Activated naive CD8-positive, alpha-beta T cell treated with anti-CD3 and anti-CD28 coated beads, Interleukin-2, amount 50 U/mL, for 24 hours (primary cell): Measurements from ENCODE around the gene MATN1.
A peak's percentile ranks its signal among the peaks of the same experiment; 100 is the strongest.

Experiments used
- ATAC-seq: fragments of 150-1000 bp; cut with Tn5 transposase; one replicate; pipeline ENCODE4 v1.10.0; 2021
- DNase-seq: peaks from one replicate; pipeline ENCODE4 v3.0.0; 2021
- H3K27ac Mint-ChIP-seq: one replicate; pipeline ENCODE4 v1.8.0; 2021; ENCODE audit warnings: mild to moderate bottlenecking, mixed read lengths
- H3K27me3 Mint-ChIP-seq: one replicate; pipeline ENCODE4 v1.8.0; 2021; ENCODE audit warnings: mixed read lengths
- H3K36me3 Mint-ChIP-seq: one replicate; pipeline ENCODE4 v1.8.0; 2021; ENCODE audit warnings: low read depth, mixed read lengths
- H3K4me1 Mint-ChIP-seq: one replicate; pipeline ENCODE4 v1.8.0; 2021; ENCODE audit warnings: mixed read lengths
- H3K4me3 Mint-ChIP-seq: one replicate; pipeline ENCODE4 v1.8.0; 2021; ENCODE audit warnings: mild to moderate bottlenecking, moderate library complexity, mixed read lengths
- H3K9me3 Mint-ChIP-seq: one replicate; pipeline ENCODE4 v1.8.0; 2021; ENCODE audit warnings: mixed read lengths

MATN1 gene

DNA sequence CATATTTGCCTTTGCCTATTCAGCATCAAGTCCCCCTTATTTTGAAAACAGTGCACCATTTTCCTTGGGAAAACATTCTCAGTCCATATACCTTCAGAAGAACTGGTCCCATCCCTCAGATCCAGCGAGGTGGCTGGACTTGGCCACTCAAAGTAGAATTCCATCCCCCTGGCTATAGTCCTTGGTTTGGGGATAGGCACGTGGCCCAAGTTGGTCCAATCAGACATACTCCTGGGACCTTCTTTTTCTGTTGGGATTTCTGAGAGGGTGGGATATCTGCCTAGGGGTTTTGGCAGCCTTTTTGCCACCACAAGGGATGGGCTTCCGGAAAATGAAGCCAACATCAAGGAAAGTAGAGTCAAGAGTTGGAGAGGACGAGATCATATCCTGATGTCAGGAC lies 10.7 kb upstream of the MATN1 start:
- Mint-ChIP-seq H3K4me3 (no peak overlapping the region), H3K36me3 (peaks cover 58% of the 10 kb centered on the region), H3K27ac (no peak overlapping the region), H3K4me1 (peaks cover 52% of the 10 kb centered on the region), H3K9me3 (no peaks in the 10 kb centered on the region), H3K27me3 (no peaks in the 10 kb centered on the region)
- no peak for DNase-seq
- ATAC-seq = no peak

DNA sequence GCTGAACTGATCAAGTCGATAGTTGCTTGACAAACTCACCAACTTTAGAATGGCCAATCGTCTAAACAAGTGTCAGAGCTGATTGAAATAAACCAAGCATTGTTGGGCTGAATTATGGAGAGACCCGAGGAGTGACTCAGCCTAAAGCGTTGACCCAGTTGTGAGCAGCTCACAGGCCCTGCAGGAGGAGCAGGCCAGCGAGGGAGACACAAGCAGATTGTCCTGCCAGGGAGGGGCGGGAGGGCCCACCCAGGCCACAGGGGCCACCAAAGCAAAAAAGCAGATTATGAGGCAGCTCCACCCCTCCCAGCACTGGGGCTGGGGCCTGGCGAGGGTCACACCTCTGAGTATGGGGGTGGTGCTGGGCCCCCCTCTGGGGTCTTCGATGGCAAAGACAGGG lies 10.1 kb upstream of the MATN1 start:
- Mint-ChIP-seq H3K9me3 (no peaks in the 10 kb centered on the region), H3K27me3 (no peaks in the 10 kb centered on the region), H3K4me1 (peaks cover 47% of the 10 kb centered on the region), H3K27ac (no peak overlapping the region), H3K4me3 (no peak overlapping the region), H3K36me3 (peaks cover 52% of the 10 kb centered on the region)
- no peak for DNase-seq
- ATAC-seq = no peak

DNA sequence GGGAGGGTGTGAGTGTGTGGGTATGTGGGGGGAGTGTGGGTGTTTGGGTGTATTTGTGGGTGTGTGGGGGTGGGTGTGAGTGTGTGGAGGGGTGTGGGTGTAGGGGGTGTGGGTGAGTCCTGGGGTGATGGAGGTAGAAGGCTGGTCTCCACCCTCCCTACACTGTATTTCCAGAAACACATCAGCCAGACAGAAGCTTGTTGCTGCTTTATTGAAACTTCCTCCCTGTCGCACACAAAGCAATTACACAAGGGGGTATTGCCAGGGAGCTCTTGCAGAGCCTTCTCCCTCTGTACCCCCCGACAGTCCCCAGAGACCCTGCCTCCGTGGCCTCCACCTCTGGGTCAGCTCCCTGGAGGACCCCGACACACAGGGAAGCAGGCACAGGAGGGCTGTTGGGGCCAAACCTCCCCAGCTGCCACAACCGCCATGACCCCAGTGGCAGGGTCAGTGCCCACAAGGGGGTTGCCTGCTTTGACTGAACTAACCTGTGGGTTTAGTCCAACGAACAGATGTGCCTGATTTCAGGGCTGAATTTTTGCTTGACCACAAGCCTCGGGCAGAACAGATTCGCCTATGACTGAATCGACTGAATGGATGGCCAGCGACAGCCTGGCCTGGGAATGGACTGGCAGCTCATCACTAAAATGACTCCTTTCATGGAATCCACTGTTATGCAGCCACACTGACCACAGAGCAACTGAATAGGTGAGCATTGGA lies 9.1 kb upstream of the MATN1 start:
- no peaks in the 10 kb centered on the region for H3K27me3 Mint-ChIP-seq
- H3K4me1 Mint-ChIP-seq = peaks cover 47% of the 10 kb centered on the region
- DNase-seq (no peak), ATAC-seq (peak; percentile 29)
- no peak overlapping the region for H3K4me3 Mint-ChIP-seq
- H3K27ac Mint-ChIP-seq = peak overlapping the region; percentile 80
- no peaks in the 10 kb centered on the region for H3K9me3 Mint-ChIP-seq
- peaks cover 41% of the 10 kb centered on the region for H3K36me3 Mint-ChIP-seq

DNA sequence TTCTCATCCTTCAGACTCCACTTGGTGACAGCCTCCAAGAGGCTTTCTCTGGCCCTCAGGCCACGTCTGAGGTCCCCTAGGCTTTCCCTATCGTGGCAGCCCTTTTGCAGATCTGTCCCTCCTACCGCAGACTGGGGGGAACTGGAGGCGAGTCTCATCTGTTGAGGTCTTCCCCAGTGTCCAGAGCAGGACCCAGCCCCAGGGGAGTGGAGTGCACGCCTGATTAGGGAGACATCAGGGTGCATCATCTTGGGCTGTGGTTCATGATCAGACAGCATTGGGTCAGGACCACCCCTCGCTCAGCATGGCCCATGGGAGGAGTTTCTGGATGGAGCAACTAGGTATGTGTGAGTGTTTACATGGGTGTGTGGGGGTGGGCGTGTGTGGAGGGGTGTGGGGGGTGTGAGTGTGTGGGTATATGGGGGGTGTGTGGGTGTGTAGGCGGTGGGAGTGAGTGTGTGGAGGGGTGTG lies 8.5 kb upstream of the MATN1 start:
- DNase-seq = no peak

DNA sequence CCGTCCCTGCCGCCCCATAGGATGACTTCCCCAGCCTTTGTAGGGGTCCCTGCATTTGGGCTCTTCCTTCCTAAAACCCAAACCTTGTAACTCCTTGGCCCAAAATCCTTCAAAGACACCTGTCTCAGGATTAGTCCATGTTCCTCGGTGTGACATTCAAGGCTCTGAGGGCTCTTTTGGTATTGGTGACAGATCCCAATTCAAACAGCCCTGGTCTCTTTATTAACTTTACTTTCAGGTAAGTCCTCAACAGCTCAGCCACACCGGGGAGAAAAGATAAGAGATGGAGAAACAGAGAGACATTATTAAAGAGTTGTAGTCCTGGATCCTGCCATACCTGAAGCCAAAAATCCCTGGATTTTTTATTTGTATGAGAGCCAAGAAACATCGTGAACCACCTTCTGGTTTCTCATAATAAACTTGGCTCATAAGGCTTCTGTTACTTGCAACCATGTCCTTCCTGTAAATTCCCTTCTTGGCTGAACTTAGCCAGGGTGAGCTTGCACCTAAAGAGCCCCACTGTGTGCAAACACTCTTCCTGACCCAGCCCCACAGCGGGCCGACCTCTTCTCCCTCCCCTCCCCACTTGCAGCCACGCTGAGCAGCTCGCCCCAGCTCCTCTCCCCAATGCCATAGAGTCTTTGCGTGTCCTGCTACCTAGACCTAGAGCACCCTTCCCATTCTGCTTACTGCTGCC lies 7.9 kb upstream of the MATN1 start:
- no peaks in the 10 kb centered on the region for H3K9me3 Mint-ChIP-seq
- ATAC-seq = no peak
- H3K4me1 Mint-ChIP-seq = peaks cover 38% of the 10 kb centered on the region
- H3K36me3 Mint-ChIP-seq = peaks cover 32% of the 10 kb centered on the region
- H3K4me3 Mint-ChIP-seq = no peak overlapping the region
- DNase-seq = no peak
- H3K27ac Mint-ChIP-seq = peak overlapping the region; percentile 80
- H3K27me3 Mint-ChIP-seq = no peaks in the 10 kb centered on the region

More for the DNA sequence above, 8.5 kb upstream of the MATN1 start:
- Mint-ChIP-seq H3K36me3 (peaks cover 36% of the 10 kb centered on the region), H3K27me3 (no peaks in the 10 kb centered on the region), H3K4me3 (peak overlapping the region; percentile 4), H3K27ac (peak overlapping the region; percentile 80), H3K9me3 (no peaks in the 10 kb centered on the region), H3K4me1 (peaks cover 41% of the 10 kb centered on the region)
- ATAC-seq = peak; percentile 72

DNA sequence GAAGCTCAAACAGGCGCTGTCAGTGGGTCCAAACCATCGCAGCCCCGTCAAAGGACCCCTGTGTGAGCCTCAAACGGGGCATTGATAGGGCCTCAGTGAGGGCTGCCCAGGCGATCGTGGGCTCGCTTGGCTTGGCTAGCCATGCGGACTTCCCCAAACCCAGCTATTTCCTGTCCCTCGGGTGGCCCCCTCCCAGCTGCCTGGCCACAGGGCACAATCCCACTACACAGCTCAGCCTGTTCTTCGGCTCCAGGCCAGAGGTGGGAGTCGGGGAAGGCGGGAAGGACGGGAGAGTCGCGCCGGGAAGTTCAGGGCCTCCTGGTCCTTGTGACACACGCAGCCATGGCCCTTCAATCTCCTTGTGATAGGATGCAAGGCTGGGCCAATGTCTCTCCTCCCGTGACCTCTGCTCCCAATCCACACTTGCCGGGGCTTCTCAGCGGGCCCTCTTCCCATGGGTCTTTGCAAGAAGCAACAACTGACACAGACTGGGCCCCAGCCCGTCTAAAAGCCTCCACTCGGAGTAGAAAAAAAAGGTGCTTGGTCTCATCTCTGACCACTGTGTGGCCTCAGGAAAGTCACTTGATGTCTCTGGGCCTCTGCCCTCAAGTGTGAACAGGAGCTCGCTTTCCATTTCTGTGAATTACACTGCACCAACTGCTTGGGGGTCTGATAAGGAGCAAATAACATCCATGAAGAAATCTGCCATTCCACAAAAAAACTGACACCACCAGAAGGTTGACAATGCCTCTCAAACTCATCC lies 7.1 kb upstream of the MATN1 start:
- H3K27ac Mint-ChIP-seq = peak overlapping the region; percentile 34
- H3K4me1 Mint-ChIP-seq = peaks cover 36% of the 10 kb centered on the region
- peaks cover 26% of the 10 kb centered on the region for H3K36me3 Mint-ChIP-seq
- no peak for ATAC-seq
- no peak for DNase-seq
- no peaks in the 10 kb centered on the region for H3K27me3 Mint-ChIP-seq
- H3K4me3 Mint-ChIP-seq = no peak overlapping the region
- H3K9me3 Mint-ChIP-seq = no peaks in the 10 kb centered on the region

DNA sequence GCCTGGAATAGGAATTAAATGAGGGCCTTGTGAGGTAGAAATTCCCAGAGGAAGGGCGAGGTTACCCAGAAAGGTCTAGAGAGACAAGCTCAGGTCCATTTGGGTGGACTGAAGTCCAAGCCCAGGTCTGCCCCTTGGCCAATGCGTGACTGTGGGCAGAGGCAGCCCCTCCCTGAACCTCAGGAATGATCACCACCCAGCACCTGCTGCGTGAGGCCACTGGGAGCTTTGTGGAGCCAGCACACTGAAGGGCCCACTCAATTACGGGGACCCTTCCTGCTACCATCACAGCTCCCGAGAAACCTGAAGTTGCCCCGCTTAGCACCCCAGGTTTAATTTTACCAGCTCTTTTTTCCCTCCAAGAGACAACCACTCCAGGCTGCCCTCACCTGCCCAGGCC lies 6.5 kb upstream of the MATN1 start:
- H3K27ac Mint-ChIP-seq = no peak overlapping the region
- peaks cover 20% of the 10 kb centered on the region for H3K36me3 Mint-ChIP-seq
- no peak overlapping the region for H3K4me3 Mint-ChIP-seq
- DNase-seq (no peak), ATAC-seq (no peak)
- H3K4me1 Mint-ChIP-seq = peaks cover 36% of the 10 kb centered on the region
- no peaks in the 10 kb centered on the region for H3K27me3 Mint-ChIP-seq
- no peaks in the 10 kb centered on the region for H3K9me3 Mint-ChIP-seq

DNA sequence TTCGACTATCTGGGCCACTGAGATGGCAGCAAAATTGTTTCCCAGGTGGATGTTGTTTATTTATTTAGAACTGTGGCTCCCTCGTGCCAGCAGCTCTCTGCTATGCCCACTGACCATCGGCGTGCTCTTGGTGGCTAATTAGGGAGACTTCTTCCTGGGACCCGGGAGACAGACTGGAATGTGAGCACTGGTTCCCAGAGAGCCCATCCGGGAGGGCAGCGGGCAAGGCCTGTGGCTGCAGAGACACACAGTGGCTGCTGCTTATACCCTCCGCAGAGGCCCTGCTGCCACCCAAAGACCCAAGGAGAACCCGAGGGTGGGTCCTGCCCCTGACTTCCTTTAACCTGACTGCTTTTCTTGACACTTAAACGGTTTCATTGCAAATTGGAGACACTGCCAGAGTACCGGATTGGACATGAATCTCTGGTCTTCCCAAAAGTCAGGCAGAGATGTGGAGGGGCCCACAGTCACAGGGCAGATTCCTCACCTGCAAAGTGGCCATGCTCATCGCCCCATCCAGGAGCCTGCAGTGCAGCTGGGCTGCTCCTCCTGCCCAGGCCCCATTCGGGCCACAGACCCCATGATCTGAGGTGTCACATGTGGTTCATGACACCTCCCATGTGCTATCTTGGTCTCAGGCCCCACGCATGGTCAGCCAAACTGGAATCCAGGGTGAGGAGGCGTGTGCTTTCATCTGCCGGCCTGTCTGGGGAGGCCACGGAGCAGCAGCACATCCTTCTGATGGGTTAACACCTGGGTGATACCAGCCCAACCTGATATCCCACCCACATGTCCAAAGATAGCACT lies 5.7 kb upstream of the MATN1 start:
- no peaks in the 10 kb centered on the region for H3K9me3 Mint-ChIP-seq
- H3K27ac Mint-ChIP-seq = no peak overlapping the region
- H3K36me3 Mint-ChIP-seq = peaks cover 14% of the 10 kb centered on the region
- no peak overlapping the region for H3K4me3 Mint-ChIP-seq
- DNase-seq (no peak), ATAC-seq (no peak)
- peaks cover 37% of the 10 kb centered on the region for H3K4me1 Mint-ChIP-seq
- H3K27me3 Mint-ChIP-seq = no peaks in the 10 kb centered on the region

DNA sequence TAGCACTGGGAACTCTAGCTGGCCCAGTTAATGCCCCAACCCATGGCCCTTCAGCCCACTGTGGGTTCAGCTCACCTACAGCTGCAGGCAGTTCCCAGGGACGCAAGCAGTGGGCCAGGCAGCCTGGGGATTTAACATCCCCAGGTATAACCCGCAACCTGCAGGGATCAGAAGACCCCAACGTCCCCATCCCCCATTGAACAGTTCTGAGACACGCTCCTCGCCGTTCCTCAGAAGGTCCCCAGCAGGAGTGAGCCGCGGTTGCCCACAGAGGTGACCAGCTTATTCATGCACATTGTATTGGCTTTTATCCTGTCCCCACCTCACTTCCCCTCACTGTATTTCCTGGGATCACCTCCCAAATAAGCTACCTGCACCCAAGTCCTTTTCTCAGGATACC lies 5.0 kb upstream of the MATN1 start:
- no peaks in the 10 kb centered on the region for H3K9me3 Mint-ChIP-seq
- no peaks in the 10 kb centered on the region for H3K27me3 Mint-ChIP-seq
- H3K36me3 Mint-ChIP-seq = peaks cover 9% of the 10 kb centered on the region
- ATAC-seq = no peak
- H3K27ac Mint-ChIP-seq = no peak overlapping the region
- DNase-seq = no peak
- H3K4me1 Mint-ChIP-seq = peaks cover 39% of the 10 kb centered on the region
- H3K4me3 Mint-ChIP-seq = no peak overlapping the region

DNA sequence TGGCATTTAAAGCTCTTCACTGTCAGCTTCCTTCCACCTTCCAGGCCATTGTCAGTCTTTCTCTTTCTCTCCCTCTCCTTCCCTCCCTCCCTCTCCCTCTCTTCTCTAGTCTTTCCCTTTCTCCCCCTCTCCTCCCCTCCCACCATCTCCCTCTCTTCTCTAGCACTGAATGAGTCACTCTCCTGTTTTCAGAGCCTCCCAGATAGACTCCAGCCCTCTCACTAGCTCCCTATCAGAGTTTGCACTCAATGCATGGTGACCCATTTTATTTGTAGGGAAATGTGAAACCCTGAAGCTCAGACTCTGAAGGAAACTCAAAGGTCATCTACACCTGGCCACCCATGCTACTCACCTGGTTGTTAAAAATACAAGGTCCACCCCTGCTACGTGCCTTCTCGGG lies 4.4 kb upstream of the MATN1 start:
- no peak overlapping the region for H3K4me3 Mint-ChIP-seq
- H3K27me3 Mint-ChIP-seq = no peaks in the 10 kb centered on the region
- peaks cover 39% of the 10 kb centered on the region for H3K4me1 Mint-ChIP-seq
- no peak for DNase-seq
- H3K9me3 Mint-ChIP-seq = no peaks in the 10 kb centered on the region
- H3K27ac Mint-ChIP-seq = no peak overlapping the region
- peaks cover 5% of the 10 kb centered on the region for H3K36me3 Mint-ChIP-seq
- no peak for ATAC-seq

DNA sequence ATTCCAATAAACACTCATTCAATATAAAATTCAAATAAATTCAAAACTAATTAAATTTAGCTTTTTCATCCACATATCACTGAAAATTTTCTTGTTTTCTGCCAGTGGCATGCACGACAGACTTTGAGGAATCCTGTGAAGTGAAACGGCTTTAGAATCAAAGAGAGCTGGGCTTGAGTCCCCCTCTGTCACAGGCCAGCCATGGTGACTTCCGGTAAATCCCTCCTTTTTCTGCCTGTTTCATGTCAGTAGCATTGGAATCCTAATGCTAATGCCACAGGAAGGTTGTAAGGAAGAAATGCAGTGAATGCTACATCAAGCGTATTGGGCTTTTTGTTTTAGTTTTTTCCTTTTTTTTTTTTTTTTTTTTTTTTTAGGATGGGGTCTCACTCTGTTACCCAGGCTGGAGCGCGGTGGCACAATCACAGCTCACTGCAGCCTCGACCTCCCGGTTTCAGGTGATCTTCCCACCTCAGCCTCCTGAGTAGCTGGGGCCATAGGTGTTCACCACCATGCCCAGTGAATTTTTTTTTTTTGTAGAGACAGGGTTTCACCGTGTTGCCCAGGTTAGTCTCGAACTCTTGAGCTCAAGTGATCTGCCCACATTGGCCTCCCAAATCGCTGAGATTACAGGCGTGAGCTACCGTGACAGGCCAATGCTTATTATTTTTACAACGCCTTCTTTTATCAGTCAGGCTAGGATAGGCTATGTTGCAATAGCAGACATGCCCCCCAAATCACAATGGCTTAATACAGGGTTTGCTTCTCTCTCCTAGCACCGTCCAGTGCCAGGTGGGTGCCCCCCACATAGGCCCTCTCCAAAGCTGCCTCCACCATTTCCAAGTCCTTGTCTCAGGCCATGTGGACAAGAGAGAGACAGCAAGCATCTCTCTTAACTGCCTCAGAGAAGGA lies 3.6 kb upstream of the MATN1 start:
- no peaks in the 10 kb centered on the region for H3K27me3 Mint-ChIP-seq
- H3K9me3 Mint-ChIP-seq = no peaks in the 10 kb centered on the region
- no peak overlapping the region for H3K27ac Mint-ChIP-seq
- H3K4me1 Mint-ChIP-seq = peaks cover 36% of the 10 kb centered on the region
- H3K36me3 Mint-ChIP-seq = peaks cover 2% of the 10 kb centered on the region
- ATAC-seq = no peak
- no peak overlapping the region for H3K4me3 Mint-ChIP-seq
- no peak for DNase-seq

DNA sequence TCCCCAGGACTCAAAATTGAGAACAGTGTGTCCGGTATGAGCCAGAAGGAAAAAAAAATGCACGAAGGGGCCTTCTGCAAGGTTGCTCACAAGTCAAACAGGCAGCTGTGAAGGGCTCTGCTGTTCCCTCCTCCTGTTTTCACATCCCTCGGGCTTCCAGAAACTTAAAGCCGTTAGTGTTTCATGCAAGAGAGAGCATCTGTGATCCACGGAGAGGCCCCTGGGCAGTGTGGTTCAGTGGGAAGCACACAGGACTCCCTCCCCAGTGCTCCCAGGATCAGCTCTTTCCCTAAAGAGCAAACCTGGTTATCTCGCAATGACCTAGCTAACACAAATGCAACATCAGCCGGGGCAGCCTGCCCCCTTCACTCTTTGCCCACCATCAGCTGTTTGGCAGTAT lies 2.9 kb upstream of the MATN1 start:
- Mint-ChIP-seq H3K4me3 (no peak overlapping the region), H3K9me3 (no peaks in the 10 kb centered on the region), H3K4me1 (peaks cover 32% of the 10 kb centered on the region), H3K27ac (no peak overlapping the region), H3K27me3 (no peaks in the 10 kb centered on the region), H3K36me3 (peaks cover 2% of the 10 kb centered on the region)
- ATAC-seq (no peak), DNase-seq (no peak)

DNA sequence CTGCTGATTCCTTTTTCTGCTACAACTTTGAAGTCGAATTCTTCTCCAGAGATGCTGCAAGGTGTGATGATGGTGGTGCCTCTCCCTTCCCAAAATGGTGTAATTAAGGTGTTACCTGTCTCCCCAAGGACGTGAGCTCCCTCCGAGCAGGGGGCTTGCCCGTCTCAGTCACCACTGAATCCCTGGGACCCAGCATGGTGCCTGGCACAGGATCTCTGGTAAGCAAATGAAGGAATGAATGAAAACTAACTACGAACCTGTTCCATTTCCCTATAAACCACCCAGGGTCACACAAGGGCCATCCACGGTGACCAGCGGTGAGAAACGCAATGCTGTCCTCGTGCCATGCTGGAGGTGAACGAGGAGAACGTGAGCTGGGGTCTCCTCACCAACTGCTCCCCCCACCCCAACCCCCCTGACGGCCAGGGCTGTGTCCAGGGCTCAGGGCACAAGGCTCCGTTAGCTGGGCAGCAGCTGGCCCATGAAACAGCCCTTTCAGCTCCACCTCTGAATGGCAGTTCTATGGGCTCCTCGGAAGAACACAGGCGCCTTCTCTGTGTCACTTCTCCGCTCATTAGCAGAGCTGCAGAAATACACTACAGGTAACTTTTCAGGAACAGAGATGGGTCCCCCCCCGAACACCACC lies 2.2 kb upstream of the MATN1 start:
- ATAC-seq = no peak
- no peak overlapping the region for H3K27ac Mint-ChIP-seq
- DNase-seq = no peak

More for the DNA sequence above, 2.2 kb upstream of the MATN1 start:
- Mint-ChIP-seq H3K4me1 (peaks cover 31% of the 10 kb centered on the region), H3K27me3 (no peaks in the 10 kb centered on the region), H3K4me3 (no peak overlapping the region), H3K36me3 (peaks cover 2% of the 10 kb centered on the region), H3K9me3 (no peaks in the 10 kb centered on the region)
